Panc1 (cell line): Measurements from ENCODE around the gene VNN1. TPM values are rescaled to one million over a fixed set of nuclear protein-coding genes. Genes with fewer than 3 reads are reported as not detected.

Experiments used
- ATAC-seq: fragments of 200-7000 bp; cut with Tn5 transposase; 2 replicates; pipeline ENCODE4 v1.9.1; 2020; ENCODE audit warnings: mild to moderate bottlenecking, moderate library complexity
- BruUV-seq: library from RNA; stranded (reverse); fragments of 400-500 nt; replicated peaks from 2 replicates; lab custom pipeline; 2021; lab: Mats Ljungman, UMichigan
- CTCF ChIA-PET: fragments of 300-600 bp; sonication (Branson Sonifier 250); formaldehyde crosslinking; loops from one replicate; lab custom pipeline; 2022; ENCODE audit warnings: antibody characterized with exemption; lab: Charles Lee
- POLR2A ChIA-PET: fragments of 300-600 bp; sonication (Branson Sonifier 250); formaldehyde crosslinking; loops from one replicate; lab custom pipeline; 2022; ENCODE audit warnings: antibody characterized with exemption; lab: Charles Lee
- DNase-seq: peaks from one replicate; pipeline ENCODE4 v3.0.0-alpha.2; 2010; ENCODE audit warnings: low read depth, low spot score
- H3K27ac ChIP-seq: 2 replicates; pipeline ENCODE4 v1.5.1; 2011; ENCODE audit warnings: mild to moderate bottlenecking, low read length, inconsistent platforms
- H3K27me3 ChIP-seq: fragments of 200-500 bp; sonication (Bioruptor generic); 2 replicates; pipeline ENCODE4 v1.6.0; 2014; ENCODE audit warnings: low read length, inconsistent platforms; ENCODE audit not compliant: control insufficient read depth, insufficient read depth
- H3K36me3 ChIP-seq: fragments of 200-500 bp; sonication (Bioruptor generic); 2 replicates; pipeline ENCODE4 v1.5.1; 2014; ENCODE audit warnings: inconsistent platforms, mild to moderate bottlenecking, low read length, moderate library complexity; ENCODE audit not compliant: control insufficient read depth, insufficient read depth
- H3K4me1 ChIP-seq: 2 replicates; pipeline ENCODE4 v1.5.1; 2011; ENCODE audit warnings: inconsistent platforms, mild to moderate bottlenecking, low read length, moderate library complexity; ENCODE audit not compliant: control insufficient read depth, insufficient read depth
- H3K4me3 ChIP-seq, 2 experiments: 2 replicates each; pipeline ENCODE4 v1.5.1; 2011 to 2012; ENCODE audit warnings: low read depth in 2 of 2, low read length in 2 of 2, mild to moderate bottlenecking in 2 of 2, inconsistent platforms in 1 of 2, moderate library complexity in 1 of 2
- H3K9me3 ChIP-seq: fragments of 200-500 bp; sonication (Bioruptor generic); 2 replicates; pipeline ENCODE4 v1.5.1; 2014; ENCODE audit warnings: low read depth, mild to moderate bottlenecking, inconsistent platforms, low read length, moderate library complexity; ENCODE audit not compliant: control insufficient read depth, insufficient read depth
- CTCF ChIP-seq: fragments of 450-650 bp; IDR thresholded peaks from 2 replicates; pipeline ENCODE4 v1.5.1; 2017; ENCODE audit warnings: mild to moderate bottlenecking
- POLR2AphosphoS5 ChIP-seq: IDR thresholded peaks from 2 replicates; pipeline ENCODE4 v1.6.1; 2012; ENCODE audit warnings: mild to moderate bottlenecking, low read depth, low read length, moderate library complexity
- REST ChIP-seq, 2 experiments: IDR thresholded peaks; 2 replicates each; pipeline ENCODE4 v1.6.1; 2011 to 2012; ENCODE audit warnings: low read depth in 2 of 2, control low read depth in 1 of 2, low read length in 1 of 2, mild to moderate bottlenecking in 1 of 2, moderate library complexity in 1 of 2; ENCODE audit not compliant: insufficient read depth in 1 of 2
- SIN3A ChIP-seq: IDR thresholded peaks from 2 replicates; pipeline ENCODE4 v1.6.1; 2012; ENCODE audit warnings: low read depth, mild to moderate bottlenecking, low read length, moderate library complexity, borderline replicate concordance; ENCODE audit not compliant: insufficient read depth
- TCF7L2 ChIP-seq: IDR thresholded peaks from 2 replicates; pipeline ENCODE4 v1.6.1; 2011; ENCODE audit warnings: mild to moderate bottlenecking, low read depth, low read length, inconsistent platforms
- in situ Hi-C: cut with HindIII; loops from 2 replicates; pipeline ENCODE4 v1.10.0; 2016; ENCODE audit warnings: low sequenced_read_pairs, low pct_unique_long_range_greater_than_20kb
- intact Hi-C: fragments of 100-400 bp; cut with micrococcal nuclease; formaldehyde crosslinking; loops from one replicate; pipeline ENCODE4 v1.10.0; 2022; ENCODE audit not compliant: unreplicated experiment
- total RNA-seq: library from RNA; stranded (reverse); gene quantifications from one replicate; pipeline ENCODE4 v1.2.1, GENCODE V29; 2021; ENCODE audit not compliant: unreplicated experiment

Gene VNN1
- total RNA-seq, 1 experiment from 2014 or later: not detected

GRCh38 chr6:132749111-132749510 lies 35.3 kb upstream of the VNN1 start:
- TF ChIP-seq SIN3A (no peak), CTCF (no peak), TCF7L2 (no peak), POLR2AphosphoS5 (no peak), REST (IDR thresholded peaks at IDR 0.05; ENCODE audit: insufficient read depth in 1 of 2, low read depth in 2 of 2, low read length in 1 of 2) (no peak)
- ATAC-seq: no peak
- Histone ChIP-seq H3K4me3 (no peak overlapping the region), H3K4me1 (no peaks in the 10 kb centered on the region), H3K36me3 (no peaks in the 10 kb centered on the region), H3K9me3 (no peaks in the 10 kb centered on the region), H3K27ac (no peak overlapping the region), H3K27me3 (no peaks in the 10 kb centered on the region)
- BruUV-seq: no TSS peak
- DNase-seq: no peak
- POLR2A ChIA-PET: no interaction called here
- in situ Hi-C loops: no loop called here
- intact Hi-C loops: no loop called here
- CTCF ChIA-PET: no interaction called here

- Histone ChIP-seq H3K4me1 (no peaks in the 10 kb centered on the region), H3K4me3 (no peak overlapping the region), H3K36me3 (no peaks in the 10 kb centered on the region), H3K9me3 (no peaks in the 10 kb centered on the region), H3K27ac (no peak overlapping the region), H3K27me3 (no peaks in the 10 kb centered on the region)
- in situ Hi-C loops (no loop called here), intact Hi-C loops (no loop called here)
- ATAC-seq (no peak), DNase-seq (no peak)
- TF ChIP-seq REST (IDR thresholded peaks at IDR 0.05; ENCODE audit: insufficient read depth in 1 of 2, low read depth in 2 of 2, low read length in 1 of 2) (no peak), POLR2AphosphoS5 (no peak), CTCF (no peak), SIN3A (no peak), TCF7L2 (no peak)
- no TSS peak for BruUV-seq
- CTCF ChIA-PET: no interaction called here
- POLR2A ChIA-PET: no interaction called here
Measured at GRCh38 chr6:132748446-132748845, 34.6 kb upstream of the VNN1 start.
